GM12892 (cell line): ENCODE measurements around the gene BORCS8.

ENCODE experiments used
- POLR2A ChIP-seq: IDR thresholded peaks from 2 replicates; pipeline ENCODE4 v1.6.1; 2011; ENCODE audit warnings: low read depth, low read length, control low read depth
- POLR2AphosphoS5 ChIP-seq: IDR thresholded peaks from 2 replicates; pipeline ENCODE4 v1.6.1; 2011; ENCODE audit warnings: low read depth, low read length, control low read depth

DNA sequence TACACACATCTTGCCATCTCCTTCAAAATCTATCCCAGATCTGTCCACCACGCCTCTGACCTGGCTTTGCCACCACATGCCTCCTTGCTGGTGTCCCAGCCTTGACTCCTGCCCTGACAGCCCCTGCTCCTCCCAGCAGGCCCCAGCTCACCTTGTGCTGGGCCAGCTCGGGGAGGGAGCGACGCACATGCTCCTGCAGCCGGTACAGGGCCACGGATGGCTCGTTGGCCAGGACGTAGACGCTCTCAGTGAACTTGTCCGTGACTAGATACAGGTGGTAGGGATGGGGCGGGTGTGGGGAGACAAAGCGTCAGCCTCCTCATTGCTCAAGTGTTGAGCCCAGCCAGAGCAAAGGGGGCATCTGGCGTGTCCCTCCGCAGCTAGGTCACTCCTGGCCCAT lies 5.2 kb downstream of the BORCS8 start:
- TF ChIP-seq POLR2A (no peak), POLR2AphosphoS5 (no peak)
